T-cell (primary cell): Measurements from ENCODE around the gene GARIN5B. TPM values are rescaled to one million over a fixed set of nuclear protein-coding genes. Genes with fewer than 3 reads are reported as not detected.

ENCODE experiments used
- ATAC-seq, 4 experiments: fragments of 200-7000 bp in 3 of 4; fragments of 150-1000 bp in 1 of 4; cut with Tn5 transposase; replicated peaks in 1 of 4; 1 replicate in 3 of 4; 2 replicates in 1 of 4; pipeline ENCODE4 v1.10.0; 2021; ENCODE audit warnings: moderate library complexity in 3 of 4, mild to moderate bottlenecking in 2 of 4, moderate number of reproducible peaks in 1 of 4
- CTCF ChIA-PET, 2 donors: fragments of 300-600 bp; sonication (Branson Sonifier 250); formaldehyde crosslinking; loops; one replicate each; lab custom pipeline; 2022; ENCODE audit warnings: antibody characterized with exemption in 2 of 2; lab: Charles Lee
- POLR2A ChIA-PET, 2 donors: fragments of 300-600 bp; sonication (Branson Sonifier 250); formaldehyde crosslinking; loops; one replicate each; lab custom pipeline; 2022; ENCODE audit warnings: antibody characterized with exemption in 2 of 2; lab: Charles Lee
- DNase-seq, 35 experiments: peaks; one replicate each; pipeline versions ENCODE4 v3.0.0 to v3.0.0-alpha.2; 2013 to 2023
- H3K27ac ChIP-seq: one replicate; pipeline ENCODE4 v1.5.1; 2013; ENCODE audit warnings: low read length
- H3K27me3 ChIP-seq, 2 experiments: replicated peaks in 1 of 2; 1 replicate in 1 of 2; 2 replicates in 1 of 2; pipeline versions ENCODE4 v1.6.1 to v1.7.0; 2013; ENCODE audit warnings: low read length in 1 of 2, mixed read lengths in 1 of 2; ENCODE audit not compliant: control insufficient read depth in 2 of 2, insufficient read depth in 2 of 2; ENCODE audit errors: extremely low read depth in 1 of 2
- H3K36me3 ChIP-seq, 2 donors: 1 replicate in 1 of 2; 2 replicates in 1 of 2; pipeline versions ENCODE4 v1.6.1 to v1.7.0; 2013; ENCODE audit warnings: low read length in 1 of 2; ENCODE audit not compliant: control insufficient read depth in 2 of 2, insufficient read depth in 1 of 2; ENCODE audit errors: extremely low read depth in 1 of 2
- H3K4me1 ChIP-seq, 2 experiments: 1 replicate in 1 of 2; 2 replicates in 1 of 2; pipeline versions ENCODE4 v1.6.1 to v1.7.0; 2013; ENCODE audit warnings: low read length in 2 of 2, mixed read lengths in 1 of 2; ENCODE audit not compliant: insufficient read depth in 2 of 2, control insufficient read depth in 1 of 2; ENCODE audit errors: extremely low read depth in 1 of 2
- H3K4me3 ChIP-seq, 2 donors: 1 replicate in 1 of 2; 2 replicates in 1 of 2; pipeline versions ENCODE4 v1.5.1 to v1.7.0; 2013; ENCODE audit warnings: mild to moderate bottlenecking in 2 of 2, low read length in 1 of 2, moderate library complexity in 1 of 2; ENCODE audit not compliant: control insufficient read depth in 1 of 2; ENCODE audit errors: extremely low read depth in 1 of 2
- H3K9me3 ChIP-seq: 2 replicates; pipeline ENCODE4 v1.7.0; 2013
- H3K27ac Mint-ChIP-seq, 2 donors: one replicate each; pipeline ENCODE4 v1.8.0; 2020 to 2021; ENCODE audit warnings: mild to moderate bottlenecking in 2 of 2, mixed read lengths in 2 of 2
- H3K27me3 Mint-ChIP-seq, 2 donors: one replicate each; pipeline ENCODE4 v1.8.0; 2021 to 2022; ENCODE audit warnings: mixed read lengths in 2 of 2
- H3K36me3 Mint-ChIP-seq: one replicate; pipeline ENCODE4 v1.8.0; 2021; ENCODE audit warnings: mixed read lengths
- H3K4me1 Mint-ChIP-seq, 3 donors: one replicate each; pipeline ENCODE4 v1.8.0; 2020 to 2022; ENCODE audit warnings: mixed read lengths in 3 of 3, mild to moderate bottlenecking in 1 of 3
- H3K4me3 Mint-ChIP-seq, 3 donors: one replicate each; pipeline ENCODE4 v1.8.0; 2020 to 2022; ENCODE audit warnings: mild to moderate bottlenecking in 3 of 3, mixed read lengths in 3 of 3, moderate library complexity in 3 of 3
- H3K9me3 Mint-ChIP-seq, 3 donors: one replicate each; pipeline ENCODE4 v1.8.0; 2020 to 2022; ENCODE audit warnings: mixed read lengths in 3 of 3
- WGBS: methylation state at CpG from one replicate; pipeline ENCODE4 v1.1.5; 2013; ENCODE audit warnings: missing lambda C conversion rate; ENCODE audit not compliant: insufficient coverage; 5-methylcytosine and 5-hydroxymethylcytosine counted together
- total RNA-seq, 35 experiments: library from RNA in 6 of 35; stranded (reverse) in 6 of 35; fragments of 120-200 nt in 1 of 35; gene quantifications; one replicate each; pipeline versions ENCODE4 v1.2.1 to v1.2.4 and lab custom pipeline; 2013 to 2026

The GARIN5B gene
- total RNA-seq, 5 donors from 2014 or later (not counting 1 experiment from before 2014, with no cell fraction given): not detected

DNA sequence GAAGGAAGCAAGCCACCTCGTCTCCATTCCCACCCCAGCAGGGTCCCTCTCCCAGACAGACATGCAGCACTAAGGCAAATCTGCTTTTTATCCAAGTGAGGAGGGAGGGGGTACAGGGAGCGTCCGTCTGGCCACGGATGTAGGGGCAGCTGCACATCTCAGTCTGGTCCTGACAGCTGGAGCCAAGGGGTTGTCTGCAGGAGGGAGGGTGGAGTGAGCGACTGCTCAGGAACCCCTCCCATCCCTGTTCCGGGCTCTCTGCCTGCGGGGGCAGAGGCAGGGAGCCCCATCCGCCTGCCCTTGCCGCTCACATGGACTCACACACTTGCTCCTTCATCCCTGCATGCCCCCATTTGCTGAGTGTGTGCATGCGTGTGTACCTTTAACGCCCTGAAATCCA is 16.1 kb upstream of the GARIN5B start:
- H3K27ac Mint-ChIP-seq: peak overlapping the region in 1 of 2 donors; percentile 52
- no peak overlapping the region for H3K4me3 Mint-ChIP-seq
- peaks cover 19 to 21% (median 20%) of the 10 kb centered on the region in 3 donors for H3K4me1 Mint-ChIP-seq
- CTCF ChIA-PET: no interaction called here
- DNase-seq (no peak), ATAC-seq (no peak)
- POLR2A ChIA-PET: no interaction called here
- H3K9me3 Mint-ChIP-seq: no peaks in the 10 kb centered on the region
- H3K36me3 Mint-ChIP-seq: peaks cover 3% of the 10 kb centered on the region
- H3K27me3 ChIP-seq: peaks cover 0 to 28% of the 10 kb centered on the region in 2 experiments
- no peak overlapping the region for H3K27ac ChIP-seq
- H3K9me3 ChIP-seq: no peaks in the 10 kb centered on the region
- peaks cover 0 to 12% of the 10 kb centered on the region in 2 donors for H3K27me3 Mint-ChIP-seq
- 96% methylated on average over 10 of the region's 11 CpGs for WGBS
- no peak overlapping the region for H3K4me3 ChIP-seq
- H3K4me1 ChIP-seq: peaks cover 0 to 12% of the 10 kb centered on the region in 2 experiments
- peaks cover 0 to 4% of the 10 kb centered on the region in 2 donors for H3K36me3 ChIP-seq

DNA sequence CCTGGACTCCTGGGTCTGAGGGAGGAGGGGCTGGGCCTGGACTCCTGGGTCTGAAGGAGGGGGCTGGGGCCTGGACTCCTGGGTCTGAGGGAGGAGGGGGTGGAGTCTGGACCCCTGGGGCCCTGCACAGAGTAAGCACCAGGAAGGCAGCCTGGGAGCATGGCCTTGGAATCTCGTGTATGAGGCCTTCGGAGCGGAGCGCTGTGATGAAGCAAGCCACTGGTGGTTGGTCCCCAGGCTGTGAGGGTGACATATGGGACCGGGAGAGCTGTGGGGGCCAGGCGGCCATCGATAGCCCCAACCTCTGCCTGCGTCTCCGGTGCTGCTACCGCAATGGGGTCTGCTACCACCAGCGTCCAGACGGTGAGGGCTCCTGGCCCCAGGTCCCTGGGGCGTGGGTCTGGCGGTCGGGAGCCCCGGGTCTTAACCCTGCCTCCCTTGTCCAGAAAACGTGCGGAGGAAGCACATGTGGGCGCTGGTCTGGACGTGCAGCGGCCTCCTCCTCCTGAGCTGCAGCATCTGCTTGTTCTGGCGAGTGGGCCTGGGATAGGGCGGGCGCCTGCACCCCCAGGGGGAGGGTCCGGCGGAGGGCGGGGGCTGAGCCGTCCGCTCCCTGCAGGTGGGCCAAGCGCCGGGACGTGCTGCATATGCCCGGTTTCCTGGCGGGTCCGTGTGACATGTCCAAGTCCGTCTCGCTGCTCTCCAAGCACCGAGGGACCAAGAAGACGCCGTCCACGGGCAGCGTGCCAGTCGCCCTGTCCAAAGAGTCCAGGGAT is 14.5 kb upstream of the GARIN5B start:
- Histone ChIP-seq H3K27me3 (peaks cover 0 to 45% of the 10 kb centered on the region in 2 experiments), H3K4me3 (no peak overlapping the region), H3K36me3 (peaks cover 0 to 4% of the 10 kb centered on the region in 2 donors), H3K27ac (no peak overlapping the region), H3K9me3 (no peaks in the 10 kb centered on the region), H3K4me1 (peaks cover 0 to 2% of the 10 kb centered on the region in 2 experiments)
- peaks cover 3% of the 10 kb centered on the region for H3K36me3 Mint-ChIP-seq
- no peak overlapping the region for H3K4me3 Mint-ChIP-seq
- no peaks in the 10 kb centered on the region for H3K9me3 Mint-ChIP-seq
- ChIA-PET POLR2A (no interaction called here), CTCF (no interaction called here)
- DNase-seq (no peak), ATAC-seq (no peak)
- 75% methylated on average over 43 of the region's 43 CpGs for WGBS
- H3K27ac Mint-ChIP-seq: no peak overlapping the region
- H3K4me1 Mint-ChIP-seq: peaks cover 12 to 15% (median 13%) of the 10 kb centered on the region in 3 donors
- peaks cover 6 to 18% of the 10 kb centered on the region in 2 donors for H3K27me3 Mint-ChIP-seq

DNA sequence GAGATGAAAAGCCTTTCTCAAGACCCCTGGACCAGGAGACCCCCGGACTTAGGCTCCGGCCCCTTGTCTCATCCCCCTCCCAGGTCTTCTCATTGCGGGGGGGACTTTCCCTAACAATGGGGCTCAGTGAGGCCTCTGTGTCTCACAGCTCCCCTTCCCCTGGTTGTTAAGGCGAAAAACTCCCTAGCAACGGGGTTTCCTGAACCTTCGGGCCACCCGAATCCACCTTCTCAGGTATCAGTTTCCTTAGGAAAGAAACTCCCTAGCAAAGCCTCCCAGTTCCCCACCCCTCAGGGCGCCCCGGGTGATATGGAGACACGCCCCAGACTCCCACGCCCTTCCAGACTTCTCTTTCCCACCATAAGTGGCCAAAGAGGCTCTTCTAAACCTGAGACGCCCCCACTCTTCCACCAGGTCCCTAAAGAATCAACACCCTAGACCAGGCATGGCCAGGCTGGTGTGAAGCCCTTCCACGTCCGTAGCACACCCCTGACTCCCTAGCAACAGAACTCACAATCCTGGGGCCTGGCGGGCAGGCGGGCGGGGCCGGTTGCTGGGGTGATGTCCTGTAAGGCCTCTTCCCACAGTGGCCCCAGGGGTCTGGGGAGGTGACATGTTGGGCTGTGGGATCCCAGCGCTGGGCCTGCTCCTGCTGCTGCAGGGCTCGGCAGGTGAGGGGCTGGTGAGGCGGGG is 13.3 kb upstream of the GARIN5B start, which contains the start of gene TMEM190:
TMEM190 (plus strand) TSS at position 586 of the 693 bp plus-strand sequence; CDS start at position 614, 28 bp downstream.
- CTCF ChIA-PET: no interaction called here
- Histone ChIP-seq H3K36me3 (peaks cover 0 to 4% of the 10 kb centered on the region in 2 donors), H3K4me3 (no peak within 1 kb of the TSS), H3K27ac (no peak within 1 kb of the TSS), H3K4me1 (no peaks in the 10 kb centered on the region), H3K27me3 (peaks cover 4 to 56% of the 10 kb centered on the region in 2 experiments), H3K9me3 (no peaks in the 10 kb centered on the region)
- Mint-ChIP-seq H3K4me3 (no peak within 1 kb of the TSS), H3K36me3 (peaks cover under 1% of the 10 kb centered on the region), H3K9me3 (no peaks in the 10 kb centered on the region), H3K4me1 (peaks cover under 1 to 6% (median 5%) of the 10 kb centered on the region in 3 donors), H3K27ac (no peak within 1 kb of the TSS), H3K27me3 (peaks cover 14 to 30% of the 10 kb centered on the region in 2 donors)
- DNase-seq (no peak), ATAC-seq (no peak)
- WGBS: 55% methylated on average over 12 of the region's 21 CpGs
- POLR2A ChIA-PET: no interaction called here

DNA sequence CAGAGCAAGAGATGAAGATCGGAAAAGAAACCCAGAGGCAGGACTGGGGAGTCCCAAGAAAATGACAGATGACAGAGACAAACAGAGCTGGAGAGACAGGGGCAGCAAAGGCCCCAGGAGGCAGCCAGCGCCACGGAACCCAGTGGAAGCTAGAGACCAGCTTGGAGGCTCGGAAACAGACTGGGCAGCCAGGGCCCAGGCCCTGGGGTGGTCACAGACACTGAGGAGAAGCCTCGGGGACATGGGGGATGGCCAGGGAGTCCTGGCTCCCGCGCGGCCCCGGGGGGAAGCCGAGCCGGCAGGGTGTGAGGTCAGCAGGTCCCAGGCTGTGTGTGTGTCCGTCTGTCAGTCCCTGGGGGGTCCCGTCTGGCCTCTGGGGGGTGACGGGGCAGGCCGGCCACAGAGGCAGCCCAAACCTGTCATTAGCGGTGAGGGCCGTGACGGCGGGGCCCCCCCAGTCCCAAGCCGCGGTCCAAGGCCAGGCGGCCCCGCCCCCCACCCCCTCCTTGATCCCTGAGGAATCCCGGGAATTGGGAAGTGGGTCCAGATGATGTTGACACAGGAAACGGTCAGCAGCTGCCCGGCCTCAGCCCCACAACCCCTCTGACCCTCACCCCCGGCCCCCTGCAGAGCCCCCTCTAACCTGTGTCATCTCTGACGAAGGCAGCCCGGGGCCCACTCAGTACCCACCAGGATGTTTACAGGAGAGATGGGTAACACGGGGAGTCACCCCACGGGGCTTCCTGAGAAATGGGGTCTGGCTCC is 11.1 kb upstream of the GARIN5B start:
- ChIA-PET CTCF (no interaction called here), POLR2A (interaction anchor here in 1 of 2 donors (0.7 kb wide), 1 partner anchor 52 kb away, joined by 4 read pairs; no protein-coding TSS in a partner anchor)
- no peak overlapping the region for H3K4me3 ChIP-seq
- no peaks in the 10 kb centered on the region for H3K36me3 Mint-ChIP-seq
- peak overlapping the region in 1 of 2 donors; percentile 2 for H3K27ac Mint-ChIP-seq
- ATAC-seq (no peak), DNase-seq (no peak)
- H3K27me3 Mint-ChIP-seq: peaks cover 27 to 43% of the 10 kb centered on the region in 2 donors
- peaks cover 9 to 14% (median 14%) of the 10 kb centered on the region in 3 donors for H3K4me1 Mint-ChIP-seq
- H3K9me3 ChIP-seq: no peaks in the 10 kb centered on the region
- H3K4me1 ChIP-seq: peaks cover 0 to 12% of the 10 kb centered on the region in 2 experiments
- peaks cover 4 to 76% of the 10 kb centered on the region in 2 experiments for H3K27me3 ChIP-seq
- H3K9me3 Mint-ChIP-seq: no peaks in the 10 kb centered on the region
- WGBS: 44% methylated on average over 17 of the region's 31 CpGs
- H3K4me3 Mint-ChIP-seq: no peak overlapping the region
- H3K27ac ChIP-seq: no peak overlapping the region
- H3K36me3 ChIP-seq: peaks cover 0 to 4% of the 10 kb centered on the region in 2 donors

DNA sequence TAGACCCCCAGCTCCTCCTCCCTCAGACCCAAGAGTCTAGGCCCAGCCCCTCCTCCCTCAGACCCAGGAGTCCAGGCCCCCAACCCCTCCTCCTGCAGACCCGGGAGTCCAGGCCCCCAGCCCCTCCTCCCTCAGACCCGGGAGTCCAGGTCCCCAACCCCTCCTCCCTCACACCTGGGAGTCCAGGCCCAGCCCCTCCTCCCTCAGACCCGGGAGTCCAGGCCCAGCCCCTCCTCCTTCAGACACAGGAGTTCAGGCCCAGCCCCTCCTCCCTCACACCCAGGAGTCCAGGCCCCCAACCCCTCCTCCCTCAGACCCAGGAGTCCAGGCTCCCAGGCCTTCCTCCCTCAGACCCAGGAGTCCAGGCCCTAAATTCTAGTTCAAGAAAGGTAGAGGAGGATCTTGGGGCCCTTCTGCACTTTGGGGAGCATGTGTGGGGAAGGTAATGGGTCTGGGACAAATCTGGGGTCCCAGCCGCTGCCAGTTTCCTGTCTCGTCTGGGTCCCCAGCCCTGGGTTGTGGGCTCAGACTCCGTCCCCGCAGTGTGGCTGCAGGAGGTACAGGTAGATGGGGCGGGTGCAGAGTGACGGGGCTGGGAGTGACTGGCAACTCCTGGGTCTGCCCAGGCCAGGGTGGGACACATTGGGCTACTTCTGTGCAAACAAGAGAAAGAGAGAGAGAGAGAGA is 10.4 kb upstream of the GARIN5B start:
- WGBS: 36% methylated on average over 6 of the region's 9 CpGs
- Histone ChIP-seq H3K4me3 (no peak overlapping the region), H3K9me3 (no peaks in the 10 kb centered on the region), H3K27ac (no peak overlapping the region), H3K4me1 (peaks cover 0 to 18% of the 10 kb centered on the region in 2 experiments), H3K36me3 (peaks cover 0 to 4% of the 10 kb centered on the region in 2 donors), H3K27me3 (peaks cover 4 to 84% of the 10 kb centered on the region in 2 experiments)
- DNase-seq (no peak), ATAC-seq (no peak)
- ChIA-PET POLR2A (no interaction called here), CTCF (interaction anchor here in 1 of 2 donors (0.5 kb wide), 1 partner anchor 170 kb away, joined by 3 read pairs; no protein-coding TSS in a partner anchor)
- H3K27ac Mint-ChIP-seq: peak overlapping the region in 1 of 2 donors; percentile 2
- no peaks in the 10 kb centered on the region for H3K9me3 Mint-ChIP-seq
- H3K4me3 Mint-ChIP-seq: no peak overlapping the region
- no peaks in the 10 kb centered on the region for H3K36me3 Mint-ChIP-seq
- peaks cover 9 to 14% (median 14%) of the 10 kb centered on the region in 3 donors for H3K4me1 Mint-ChIP-seq
- H3K27me3 Mint-ChIP-seq: peaks cover 27 to 48% of the 10 kb centered on the region in 2 donors
